GM04504 (cell line): ENCODE results near the gene PDE4A.
"Not testable (repeated sequence)": the region's sequence is repeated elsewhere in the genome, so short reads cannot be mapped to it uniquely, and the experiment has no call there.

Source experiments
- DNase-seq: peaks from one replicate; pipeline ENCODE4 v3.0.0-alpha.2; 2012; ENCODE audit warnings: low read depth

Gene PDE4A

DNA sequence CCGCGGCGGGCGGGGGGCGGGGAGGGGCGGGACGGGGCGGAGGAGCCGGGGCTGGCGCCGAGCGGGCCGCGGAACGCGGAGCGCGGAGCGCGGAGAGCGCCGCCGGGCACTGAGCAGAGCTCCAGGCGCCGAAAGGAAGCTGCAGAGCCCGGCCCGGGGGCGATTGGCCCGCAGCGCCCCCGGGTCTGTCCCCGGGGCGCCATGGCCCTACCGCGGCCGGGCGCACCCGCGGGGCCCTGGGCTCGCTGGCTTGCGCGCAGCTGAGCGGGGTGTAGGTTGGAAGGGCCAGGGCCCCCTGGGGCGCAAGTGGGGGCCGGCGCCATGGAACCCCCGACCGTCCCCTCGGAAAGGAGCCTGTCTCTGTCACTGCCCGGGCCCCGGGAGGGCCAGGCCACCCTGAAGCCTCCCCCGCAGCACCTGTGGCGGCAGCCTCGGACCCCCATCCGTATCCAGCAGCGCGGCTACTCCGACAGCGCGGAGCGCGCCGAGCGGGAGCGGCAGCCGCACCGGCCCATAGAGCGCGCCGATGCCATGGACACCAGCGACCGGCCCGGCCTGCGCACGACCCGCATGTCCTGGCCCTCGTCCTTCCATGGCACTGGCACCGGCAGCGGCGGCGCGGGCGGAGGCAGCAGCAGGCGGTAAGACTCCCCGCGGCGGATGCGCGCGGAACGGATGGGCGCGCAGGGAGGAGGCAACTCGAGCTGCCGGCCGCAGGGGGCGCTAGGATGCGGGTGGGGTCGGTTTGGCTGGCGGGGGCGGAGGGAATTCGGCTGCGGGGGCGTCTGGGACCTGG, at the start of gene PDE4A:
Gene PDE4A, plus strand, starts transcription at position 95 of the 796 bp plus-strand sequence. Its CDS starts 227 bp downstream, at position 322.
- DNase-seq: no peak

DNA sequence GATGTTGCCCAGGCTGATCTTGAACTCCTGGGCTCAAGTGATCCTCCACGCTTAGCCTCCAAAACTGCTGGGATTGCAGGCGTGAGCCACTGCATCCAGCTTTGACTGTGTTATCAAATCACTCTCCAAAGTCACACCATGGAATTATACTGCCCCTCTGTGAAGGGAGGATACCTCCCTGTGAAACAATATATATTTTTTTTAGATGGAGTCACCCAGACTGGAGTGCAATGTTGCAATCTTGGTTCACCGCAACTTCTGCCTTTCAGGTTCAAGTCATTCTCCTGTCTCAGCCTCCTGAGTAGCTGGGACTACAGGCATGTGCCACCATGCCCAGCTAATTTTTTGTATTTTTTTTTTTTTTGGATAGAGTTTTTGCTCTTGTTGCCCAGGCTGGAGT, 47.6 kb upstream of the PDE4A start:
- no peak for DNase-seq

DNA sequence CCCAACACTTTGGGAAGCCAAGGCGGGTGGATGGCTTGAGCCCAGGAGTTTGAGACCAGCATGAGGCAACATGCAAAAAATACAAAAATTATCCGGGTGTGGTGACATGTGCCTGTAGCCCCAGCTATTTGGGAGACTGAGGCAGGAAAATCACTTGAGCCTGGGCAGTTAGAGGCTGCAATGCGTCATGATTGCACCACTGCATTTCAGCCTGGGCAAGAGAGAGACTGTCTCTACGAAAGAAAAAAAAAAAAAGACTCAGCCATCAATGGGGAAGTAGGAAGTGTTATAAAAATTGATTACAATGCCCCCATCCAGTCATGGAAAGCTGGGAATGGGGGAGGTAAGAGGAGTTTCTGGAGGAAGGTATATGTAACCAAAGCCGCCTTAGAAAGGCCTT, 45.4 kb upstream of the PDE4A start:
- DNase-seq: no peak

GRCh38 chr19:10377140-10377640, 43.1 kb upstream of the PDE4A start:
- not testable (repeated sequence) for DNase-seq

DNA sequence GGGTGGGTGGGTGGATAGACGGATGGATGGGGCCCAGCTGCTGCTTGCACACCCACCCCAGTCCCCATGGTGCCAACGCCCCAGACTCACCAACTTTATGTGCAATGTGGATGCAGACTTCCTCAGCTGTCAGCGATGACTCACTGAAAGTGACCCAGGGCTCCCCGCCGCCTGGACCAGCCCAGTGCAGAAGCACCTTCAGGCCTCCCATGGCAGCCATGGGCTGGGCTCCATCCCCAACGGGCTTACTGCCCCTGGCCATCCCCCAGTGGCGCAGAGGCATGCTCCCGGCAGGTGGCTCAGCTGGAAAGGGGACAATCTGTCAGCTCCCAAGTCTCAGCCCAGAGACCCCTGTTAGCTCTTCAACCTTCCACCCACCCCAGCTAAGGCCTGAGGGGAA, 42.2 kb upstream of the PDE4A start:
- DNase-seq: no peak

GRCh38 chr19:10379880-10380312, 40.4 kb upstream of the PDE4A start:
- DNase-seq: no peak

DNA sequence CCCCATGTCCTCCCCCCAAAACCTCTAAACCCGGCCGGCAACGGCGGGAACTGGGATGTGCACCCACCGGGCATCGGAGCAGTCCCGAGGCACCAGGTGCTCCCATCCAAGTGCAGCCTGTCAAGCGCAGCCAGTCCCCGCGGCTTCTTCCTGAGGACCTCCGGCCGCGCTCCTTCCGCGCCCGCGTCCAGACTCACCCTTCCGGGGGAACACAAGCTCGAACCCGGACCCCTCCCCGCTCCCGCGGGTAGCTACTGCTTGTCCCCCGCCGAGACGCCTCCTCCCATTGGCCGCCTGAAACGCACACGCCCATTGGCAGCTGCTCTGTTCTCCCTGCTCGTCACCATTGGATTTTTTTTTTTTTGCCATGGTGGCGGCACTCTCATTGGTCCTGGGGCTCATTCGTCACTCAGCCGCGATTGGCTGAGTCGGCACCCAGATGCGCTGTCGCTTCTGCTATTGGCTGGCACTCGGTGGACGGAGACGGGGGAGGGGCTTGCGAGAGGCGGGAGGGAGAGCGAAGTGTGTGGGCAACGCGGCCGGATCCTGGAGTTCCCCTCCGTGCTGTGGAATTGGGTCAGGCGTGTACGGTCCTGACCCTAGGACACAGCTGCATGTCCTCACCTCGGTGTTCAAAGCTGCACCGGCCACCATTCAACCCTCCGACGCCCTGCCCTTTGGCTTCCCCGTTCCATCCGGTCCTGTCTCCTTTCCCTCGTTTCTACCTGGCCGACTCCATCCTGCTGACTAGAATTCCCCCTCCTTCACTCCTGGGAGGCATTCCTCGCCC, 39.8 kb upstream of the PDE4A start, which contains the start of gene TYK2:
Gene TYK2, minus strand, starts transcription at position 260 of the 790 bp plus-strand sequence. CDS start 2,166 bp downstream, outside the sequence.
- peak; percentile 97 for DNase-seq

- DNase-seq: not testable (repeated sequence)
Observed at GRCh38 chr19:10383223-10383499, 37.2 kb upstream of the PDE4A start.

DNA sequence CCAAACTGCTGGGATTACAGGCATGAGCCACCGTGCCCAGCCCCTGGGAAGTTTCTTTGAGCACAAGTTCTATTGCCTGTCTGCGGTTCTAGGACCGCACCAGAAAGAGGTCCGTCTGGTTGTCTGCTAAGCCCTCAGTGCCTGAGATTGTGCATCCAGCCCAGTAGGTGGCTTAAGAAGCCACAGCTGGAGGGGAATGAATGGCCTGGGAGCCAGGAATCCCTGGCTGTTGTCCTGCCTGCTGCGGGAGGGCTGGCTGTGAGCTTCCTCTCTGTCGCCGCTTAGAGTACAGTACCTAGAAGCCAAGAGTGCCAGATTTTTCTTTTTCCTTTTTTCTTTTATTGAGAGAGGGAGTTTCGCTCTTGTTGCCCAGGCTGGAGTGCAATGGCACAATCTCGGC, 35.8 kb upstream of the PDE4A start:
- no peak for DNase-seq

- DNase-seq: peak; percentile 42
Observed at GRCh38 chr19:10388957-10389356, 31.4 kb upstream of the PDE4A start.

DNA sequence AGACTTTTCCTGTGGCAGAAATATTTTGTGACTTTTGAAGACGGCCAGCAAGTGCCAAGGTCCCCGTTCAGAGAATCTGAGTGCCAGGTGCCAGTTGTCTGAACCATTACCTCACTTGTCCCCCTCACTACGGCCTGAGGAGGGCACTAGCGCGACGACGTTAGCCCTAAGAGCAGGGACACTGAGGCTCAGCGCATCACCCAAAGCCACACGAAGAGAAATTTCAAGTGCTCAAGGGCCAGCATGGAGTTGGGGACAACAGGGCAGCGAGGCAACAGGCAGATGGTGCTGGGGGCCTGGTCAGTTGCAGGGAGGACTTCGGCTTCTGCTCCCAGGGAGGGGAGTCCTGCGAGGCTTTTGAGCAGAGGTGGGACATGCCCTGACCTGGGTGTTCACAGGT, 30.5 kb upstream of the PDE4A start:
- no peak for DNase-seq

DNA sequence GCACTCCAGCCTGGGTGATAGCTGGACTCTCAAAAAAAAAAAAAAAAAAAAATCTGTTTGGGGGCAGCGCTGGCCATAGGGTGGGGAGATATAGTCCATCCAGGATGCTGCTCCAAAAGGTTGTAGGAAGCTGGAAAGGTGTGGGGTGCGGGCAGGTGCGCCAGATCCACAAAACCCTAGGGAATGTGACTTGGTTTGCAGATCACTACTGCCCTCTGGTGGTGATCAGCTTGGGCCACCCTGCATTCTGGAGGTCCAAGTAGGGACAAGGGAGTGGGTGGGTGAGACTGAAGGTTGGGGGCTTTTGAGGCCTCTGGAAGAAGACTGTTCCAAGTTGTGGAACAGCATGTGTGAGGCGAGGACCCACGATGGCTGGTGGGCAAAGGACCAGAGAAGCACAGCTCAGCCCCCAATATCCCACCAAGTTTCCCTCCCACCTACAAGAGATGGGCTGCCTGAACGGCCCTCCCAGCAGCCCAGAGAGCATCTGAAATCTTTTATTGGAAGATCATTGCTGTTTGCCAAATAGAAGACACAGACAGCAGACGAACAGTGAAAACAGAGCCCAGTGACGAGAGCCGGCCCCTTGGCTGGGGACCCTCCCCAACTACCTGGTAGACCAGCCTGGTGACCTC, 29.6 kb upstream of the PDE4A start:
- peak; percentile 21 for DNase-seq

GRCh38 chr19:10392120-10392519, 28.2 kb upstream of the PDE4A start:
- DNase-seq: no peak

DNA sequence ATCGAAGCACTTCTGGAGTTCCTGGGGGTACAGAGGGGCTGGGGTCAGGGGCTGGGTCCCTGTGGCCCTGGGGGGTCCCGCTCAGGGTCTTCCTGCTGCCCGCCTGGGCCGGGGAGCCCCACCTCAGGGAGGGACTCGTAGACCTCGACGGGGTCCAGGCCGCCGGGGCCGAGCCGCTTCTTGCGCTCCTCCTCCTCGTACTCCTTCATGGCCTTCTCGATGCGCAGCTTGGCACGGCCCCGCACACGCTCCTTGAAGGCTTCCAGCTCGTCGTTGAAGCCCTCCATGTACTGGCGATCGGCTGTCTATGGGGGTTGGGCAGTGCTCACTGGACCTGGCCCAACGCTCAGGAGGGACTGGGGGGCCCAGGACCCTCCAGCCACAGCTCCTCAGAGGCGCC, 27.2 kb upstream of the PDE4A start:
- no peak for DNase-seq

GRCh38 chr19:10395003-10395402, 25.3 kb upstream of the PDE4A start:
- no peak for DNase-seq

GRCh38 chr19:10395436-10395835, 24.9 kb upstream of the PDE4A start:
- DNase-seq: no peak

DNA sequence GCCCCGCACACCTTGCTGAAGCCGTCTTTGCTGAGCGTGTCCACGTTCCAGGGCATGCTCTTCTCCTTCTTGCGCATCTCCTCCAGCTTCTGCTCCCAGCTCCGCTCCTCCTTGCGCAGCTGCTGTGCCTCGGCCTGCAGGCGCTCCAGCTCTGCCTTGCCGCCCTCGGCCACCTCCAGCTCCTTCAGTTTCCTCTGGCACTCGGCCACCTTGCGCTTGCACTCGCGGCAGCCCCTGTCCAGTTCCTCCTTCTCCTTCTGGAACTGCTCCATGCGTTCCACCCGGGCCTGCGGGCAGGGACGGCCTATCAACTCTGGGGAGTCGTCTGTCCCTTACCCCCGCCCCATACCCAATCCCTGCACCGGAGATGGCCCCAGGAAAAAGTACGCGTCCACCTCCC, 24.4 kb upstream of the PDE4A start:
- no peak for DNase-seq

- no peak for DNase-seq
Observed at GRCh38 chr19:10398819-10399218, 21.5 kb upstream of the PDE4A start.

GRCh38 chr19:10399340-10399739, 21.0 kb upstream of the PDE4A start:
- not testable (repeated sequence) for DNase-seq

DNA sequence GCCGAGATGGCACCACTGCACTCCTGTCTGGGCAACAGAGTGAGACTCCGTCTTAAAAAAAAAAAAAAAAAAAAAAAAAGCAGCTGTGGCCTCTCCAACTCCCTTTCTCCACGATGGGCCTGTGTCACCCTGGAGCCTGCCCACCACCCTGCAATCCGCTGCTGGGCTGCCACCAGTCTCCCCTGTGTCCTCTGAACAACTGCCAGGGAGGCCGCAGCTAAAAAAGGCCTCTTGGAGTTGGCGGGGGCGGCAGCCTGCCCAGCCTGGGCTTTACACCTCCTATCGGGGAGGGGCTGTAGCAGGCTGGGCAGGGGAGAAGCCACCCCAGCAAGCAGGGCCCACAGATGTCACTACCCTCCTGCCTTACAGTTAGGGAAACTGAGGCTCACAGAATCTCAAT, 20.5 kb upstream of the PDE4A start:
- DNase-seq: no peak

DNA sequence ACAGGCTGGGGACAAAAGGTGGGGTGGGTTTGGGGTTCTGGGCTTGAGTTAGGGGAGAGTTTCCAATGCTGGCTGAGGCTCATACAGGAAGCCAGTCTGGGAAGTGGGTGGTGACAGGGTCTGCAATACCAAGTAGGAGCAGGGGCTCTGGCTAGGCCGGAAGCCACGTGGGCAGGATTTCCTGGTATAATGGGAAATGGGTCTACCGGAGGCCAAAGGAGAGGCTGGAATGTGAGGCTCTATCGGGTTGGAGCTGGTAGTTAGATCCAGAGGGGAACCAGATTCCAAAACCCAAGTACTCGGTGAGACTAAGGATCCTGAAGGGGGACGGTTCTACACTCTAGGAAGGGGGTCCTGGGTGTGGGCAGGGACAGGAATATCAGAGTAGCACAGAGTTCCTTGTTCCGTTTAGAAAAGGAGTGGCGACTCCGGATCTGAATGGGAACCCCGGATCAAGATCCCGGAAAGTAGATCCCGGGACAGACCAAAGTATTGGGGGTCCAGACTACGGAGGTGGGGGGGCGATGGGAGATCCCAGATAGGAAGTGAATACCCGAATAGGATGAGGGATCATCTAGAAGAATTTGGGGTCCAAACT, 17.8 kb upstream of the PDE4A start:
- no peak for DNase-seq
